HepG2 (cell line): Measurements from ENCODE around the gene ARF5. TPM values are rescaled to one million over a fixed set of nuclear protein-coding genes. Genes with fewer than 3 reads are reported as not detected.
A peak's percentile ranks its signal among the peaks of the same experiment; 100 is the strongest.

Experiments
- ATRX ChIP-seq: sonication (generic); formaldehyde crosslinking; IDR thresholded peaks from 2 replicates; pipeline ENCODE4 v1.4.0; 2020; ENCODE audit warnings: missing genetic modification reagents, borderline replicate concordance
- CREBL2 ChIP-seq: sonication (generic); formaldehyde crosslinking; IDR thresholded peaks from 2 replicates; pipeline ENCODE4 v1.8.1; 2023; ENCODE audit warnings: missing genetic modification reagents, mild to moderate bottlenecking, borderline replicate concordance
- DPF2 ChIP-seq: sonication (generic); formaldehyde crosslinking; IDR thresholded peaks from 2 replicates; pipeline ENCODE4 v1.4.0; 2020; ENCODE audit warnings: mild to moderate bottlenecking, low read depth, missing genetic modification reagents, borderline replicate concordance
- KLF15 ChIP-seq: sonication (generic); formaldehyde crosslinking; IDR thresholded peaks from 2 replicates; pipeline ENCODE4 v1.8.1; 2023; ENCODE audit warnings: borderline replicate concordance, mild to moderate bottlenecking, inconsistent platforms, missing genetic modification reagents, mixed read lengths
- KLF16 ChIP-seq, 2 experiments: sonication (generic) in 1 of 2; formaldehyde crosslinking in 1 of 2; IDR thresholded peaks; 2 replicates each; pipeline versions ENCODE4 v1.6.1 to v1.8.0; 2016 to 2023; ENCODE audit warnings: missing genetic modification reagents in 2 of 2, missing compliant biosample characterization in 1 of 2
- NFIB ChIP-seq: sonication (generic); formaldehyde crosslinking; IDR thresholded peaks from 2 replicates; pipeline ENCODE4 v1.9.0; 2021; ENCODE audit warnings: missing genetic modification reagents, mild to moderate bottlenecking, borderline replicate concordance
- RBM39 ChIP-seq: fragments of 200-400 bp; formaldehyde crosslinking; IDR thresholded peaks from one replicate; pipeline ENCODE4 v1.6.1; 2018; ENCODE audit warnings: antibody characterized with exemption, mild to moderate bottlenecking, low read depth, low read length; ENCODE audit not compliant: poor library complexity, severe bottlenecking
- SATB2 ChIP-seq: sonication (generic); formaldehyde crosslinking; IDR thresholded peaks from 2 replicates; pipeline ENCODE4 v1.5.0; 2020; ENCODE audit warnings: missing genetic modification reagents
- SOX13 ChIP-seq, 3 experiments: fragments of 450-650 bp in 1 of 3; sonication (generic) in 1 of 3; formaldehyde crosslinking in 1 of 3; IDR thresholded peaks in 2 of 3; conservative IDR thresholded peaks in 1 of 3; 2 replicates each; pipeline versions ENCODE4 v1.5.0 to v1.6.1; 2016 to 2020; ENCODE audit warnings: antibody characterized with exemption in 1 of 3, mild to moderate bottlenecking in 1 of 3, missing compliant biosample characterization in 1 of 3, missing genetic modification reagents in 1 of 3, moderate library complexity in 1 of 3
- THAP9 ChIP-seq: sonication (generic); formaldehyde crosslinking; IDR thresholded peaks from 2 replicates; pipeline ENCODE4; 2020; ENCODE audit warnings: missing genetic modification reagents, mild to moderate bottlenecking, borderline replicate concordance
- ZBTB42 ChIP-seq: sonication (generic); formaldehyde crosslinking; IDR thresholded peaks from 2 replicates; pipeline ENCODE4 v1.5.0; 2020; ENCODE audit warnings: mild to moderate bottlenecking, missing genetic modification reagents
- ZNF138 ChIP-seq: sonication (generic); formaldehyde crosslinking; IDR thresholded peaks from 2 replicates; pipeline ENCODE4 v1.5.0; 2020; ENCODE audit warnings: mild to moderate bottlenecking, low read depth, missing genetic modification reagents
- ZNF337 ChIP-seq: sonication (generic); formaldehyde crosslinking; IDR thresholded peaks from 2 replicates; pipeline ENCODE4 v1.5.1; 2020; ENCODE audit warnings: missing genetic modification reagents, low read depth, mild to moderate bottlenecking, borderline replicate concordance
- ZNF7 ChIP-seq: IDR thresholded peaks from 2 replicates; pipeline ENCODE4 v1.6.1; 2016; ENCODE audit warnings: missing biosample characterization, missing genetic modification reagents
- polyA plus RNA-seq, 8 experiments: library from polyadenylated mRNA; depleted of rRNA in 3 of 8; stranded (reverse) in 7 of 8; unstranded in 1 of 8; fragments of >200 nt; fragmentation: Illumina TruSeq in 4 of 8; extraction: Trizol in 4 of 8; gene quantifications; 2 replicates each; pipeline versions ENCODE4 v1.2.1 to v1.2.3, GENCODE V29; 2011 to 2016; ENCODE audit warnings: low read depth in 4 of 8, missing spikeins in 1 of 8, mixed read lengths in 1 of 8; ENCODE audit not compliant: insufficient read depth in 1 of 8
- total RNA-seq, 5 experiments: library from RNA; depleted of rRNA; stranded (reverse); fragments of >200 nt; fragmentation: Illumina TruSeq; extraction: Trizol; gene quantifications; 2 replicates each; pipeline ENCODE4 v1.2.3, GENCODE V29; 2016; ENCODE audit warnings: low read depth in 1 of 5
- TF ChIP-seq, protein P1 (sequence below): sonication (generic); formaldehyde crosslinking; IDR thresholded peaks from 2 replicates; pipeline ENCODE4 v1.5.0; 2020; ENCODE audit warnings: missing genetic modification reagents, mild to moderate bottlenecking, borderline replicate concordance
- TF ChIP-seq, protein P2 (sequence below), 2 experiments: sonication (generic) in 1 of 2; formaldehyde crosslinking in 1 of 2; IDR thresholded peaks; 2 replicates each; pipeline versions ENCODE4 v1.4.0 to v1.6.1; 2016 to 2020; ENCODE audit warnings: borderline replicate concordance in 1 of 2, low read depth in 1 of 2, mild to moderate bottlenecking in 1 of 2, missing genetic modification reagents in 1 of 2
- TF ChIP-seq, protein P3 (sequence below): sonication (generic); formaldehyde crosslinking; IDR thresholded peaks from 2 replicates; pipeline ENCODE4 v1.4.0; 2020; ENCODE audit warnings: missing genetic modification reagents

ARF5 gene
- total and polyA plus RNA-seq, 2 of the 13 experiments (the other 11 are each of a cell fraction or from before 2014, with no cell fraction given), result 109 to 135 TPM

DNA sequence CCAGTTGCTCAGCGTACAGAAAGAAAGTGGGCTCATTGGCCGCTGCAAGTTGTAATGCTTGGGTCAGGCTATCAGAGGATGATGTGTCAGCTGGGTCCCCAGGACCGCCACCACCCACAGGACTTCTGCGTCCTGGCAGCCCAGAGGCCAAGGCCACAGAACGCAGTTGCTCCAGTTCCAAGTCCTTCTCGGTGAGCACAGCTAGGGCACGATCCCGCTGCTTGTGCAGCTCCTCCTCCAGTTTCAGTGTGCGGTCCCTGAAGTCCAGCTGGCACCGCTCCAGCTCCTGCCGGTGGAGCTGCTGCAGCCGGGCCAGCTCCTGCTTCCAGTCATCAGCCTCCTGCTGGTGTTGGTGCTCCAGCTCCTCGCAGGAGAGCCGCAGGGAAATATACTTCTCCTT, 5.8 kb upstream of the ARF5 start (continued):
- TF ChIP-seq DPF2 (CRISPR knock-in tag) (no peak), ZNF138 (CRISPR knock-in tag) (no peak), CREBL2 (CRISPR knock-in tag) (no peak), ZBTB42 (no peak), RBM39 (no peak), SATB2 (CRISPR knock-in tag) (no peak), KLF16 (CRISPR knock-in tag; IDR thresholded peaks at IDR 0.05) (no peak), KLF15 (CRISPR knock-in tag) (no peak), THAP9 (CRISPR knock-in tag) (no peak; the same call in 1 of the 2 replicates), ZNF337 (CRISPR knock-in tag) (no peak), SOX13 (IDR thresholded peaks at IDR 0.05) (no peak), SOX13 (CRISPR knock-in tag; conservative IDR thresholded peaks at IDR 0.05 in 1 of 2, IDR thresholded peaks at IDR 0.05 in 1 of 2) (no peak), NFIB (CRISPR knock-in tag) (peak; percentile 45; the same call in 1 of the 2 replicates), ZNF7 (CRISPR knock-in tag) (no peak), ATRX (CRISPR knock-in tag) (no peak)
- TF ChIP-seq, protein P1, sequence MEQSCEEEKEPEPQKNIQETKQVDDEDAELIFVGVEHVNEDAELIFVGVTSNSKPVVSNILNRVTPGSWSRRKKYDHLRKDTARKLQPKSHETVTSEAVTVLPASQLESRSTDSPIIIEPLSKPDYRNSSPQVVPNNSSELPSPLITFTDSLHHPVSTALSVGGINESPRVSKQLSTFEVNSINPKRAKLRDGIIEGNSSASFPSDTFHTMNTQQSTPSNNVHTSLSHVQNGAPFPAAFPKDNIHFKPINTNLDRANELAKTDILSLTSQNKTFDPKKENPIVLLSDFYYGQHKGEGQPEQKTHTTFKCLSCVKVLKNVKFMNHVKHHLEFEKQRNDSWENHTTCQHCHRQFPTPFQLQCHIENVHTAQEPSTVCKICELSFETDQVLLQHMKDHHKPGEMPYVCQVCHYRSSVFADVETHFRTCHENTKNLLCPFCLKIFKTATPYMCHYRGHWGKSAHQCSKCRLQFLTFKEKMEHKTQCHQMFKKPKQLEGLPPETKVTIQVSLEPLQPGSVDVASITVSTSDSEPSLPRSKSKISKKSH (CRISPR knock-in tag), result peak; percentile 38; the same call in 1 of the 2 replicates
- TF ChIP-seq, protein P2, sequence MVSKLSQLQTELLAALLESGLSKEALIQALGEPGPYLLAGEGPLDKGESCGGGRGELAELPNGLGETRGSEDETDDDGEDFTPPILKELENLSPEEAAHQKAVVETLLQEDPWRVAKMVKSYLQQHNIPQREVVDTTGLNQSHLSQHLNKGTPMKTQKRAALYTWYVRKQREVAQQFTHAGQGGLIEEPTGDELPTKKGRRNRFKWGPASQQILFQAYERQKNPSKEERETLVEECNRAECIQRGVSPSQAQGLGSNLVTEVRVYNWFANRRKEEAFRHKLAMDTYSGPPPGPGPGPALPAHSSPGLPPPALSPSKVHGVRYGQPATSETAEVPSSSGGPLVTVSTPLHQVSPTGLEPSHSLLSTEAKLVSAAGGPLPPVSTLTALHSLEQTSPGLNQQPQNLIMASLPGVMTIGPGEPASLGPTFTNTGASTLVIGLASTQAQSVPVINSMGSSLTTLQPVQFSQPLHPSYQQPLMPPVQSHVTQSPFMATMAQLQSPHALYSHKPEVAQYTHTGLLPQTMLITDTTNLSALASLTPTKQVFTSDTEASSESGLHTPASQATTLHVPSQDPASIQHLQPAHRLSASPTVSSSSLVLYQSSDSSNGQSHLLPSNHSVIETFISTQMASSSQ (IDR thresholded peaks at IDR 0.05; ENCODE audit: low read depth), result no peak
- TF ChIP-seq, protein P2 (CRISPR knock-in tag; IDR thresholded peaks at IDR 0.05; ENCODE audit: borderline replicate concordance), result no peak
- TF ChIP-seq, protein P3, sequence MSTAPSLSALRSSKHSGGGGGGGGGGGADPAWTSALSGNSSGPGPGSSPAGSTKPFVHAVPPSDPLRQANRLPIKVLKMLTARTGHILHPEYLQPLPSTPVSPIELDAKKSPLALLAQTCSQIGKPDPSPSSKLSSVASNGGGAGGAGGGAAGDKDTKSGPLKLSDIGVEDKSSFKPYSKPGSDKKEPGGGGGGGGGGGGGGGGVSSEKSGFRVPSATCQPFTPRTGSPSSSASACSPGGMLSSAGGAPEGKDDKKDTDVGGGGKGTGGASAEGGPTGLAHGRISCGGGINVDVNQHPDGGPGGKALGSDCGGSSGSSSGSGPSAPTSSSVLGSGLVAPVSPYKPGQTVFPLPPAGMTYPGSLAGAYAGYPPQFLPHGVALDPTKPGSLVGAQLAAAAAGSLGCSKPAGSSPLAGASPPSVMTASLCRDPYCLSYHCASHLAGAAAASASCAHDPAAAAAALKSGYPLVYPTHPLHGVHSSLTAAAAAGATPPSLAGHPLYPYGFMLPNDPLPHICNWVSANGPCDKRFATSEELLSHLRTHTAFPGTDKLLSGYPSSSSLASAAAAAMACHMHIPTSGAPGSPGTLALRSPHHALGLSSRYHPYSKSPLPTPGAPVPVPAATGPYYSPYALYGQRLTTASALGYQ (CRISPR knock-in tag), result no peak
